Stomach (tissue), 4 donors: Measurements from ENCODE around the gene HIP1.

Experiments
- EP300 ChIP-seq: sonication (generic); formaldehyde crosslinking; IDR thresholded peaks from one replicate; pipeline ENCODE4 v1.6.1; 2017; ENCODE audit warnings: antibody characterized with exemption
- POLR2A ChIP-seq, 4 donors: fragments of 450-650 bp; IDR thresholded peaks; one replicate each; pipeline ENCODE4 v1.6.1; 2016; ENCODE audit warnings: antibody characterized with exemption in 4 of 4, control low read depth in 2 of 4, mild to moderate bottlenecking in 1 of 4, moderate library complexity in 1 of 4
- POLR2AphosphoS5 ChIP-seq, 3 donors: sonication (generic); formaldehyde crosslinking; IDR thresholded peaks; one replicate each; pipeline ENCODE4 v1.6.1; 2016; ENCODE audit warnings: antibody characterized with exemption in 3 of 3
- TF ChIP-seq, protein P1 (sequence below), 7 experiments: fragments of 450-650 bp in 4 of 7; fragments of 200-600 bp in 3 of 7; sonication (generic) in 3 of 7; IDR thresholded peaks; one replicate each; pipeline ENCODE4 v1.5.1; 2016 to 2019; ENCODE audit warnings: antibody characterized with exemption in 7 of 7, control low read depth in 2 of 7, mild to moderate bottlenecking in 1 of 7

- TF ChIP-seq, protein P1, sequence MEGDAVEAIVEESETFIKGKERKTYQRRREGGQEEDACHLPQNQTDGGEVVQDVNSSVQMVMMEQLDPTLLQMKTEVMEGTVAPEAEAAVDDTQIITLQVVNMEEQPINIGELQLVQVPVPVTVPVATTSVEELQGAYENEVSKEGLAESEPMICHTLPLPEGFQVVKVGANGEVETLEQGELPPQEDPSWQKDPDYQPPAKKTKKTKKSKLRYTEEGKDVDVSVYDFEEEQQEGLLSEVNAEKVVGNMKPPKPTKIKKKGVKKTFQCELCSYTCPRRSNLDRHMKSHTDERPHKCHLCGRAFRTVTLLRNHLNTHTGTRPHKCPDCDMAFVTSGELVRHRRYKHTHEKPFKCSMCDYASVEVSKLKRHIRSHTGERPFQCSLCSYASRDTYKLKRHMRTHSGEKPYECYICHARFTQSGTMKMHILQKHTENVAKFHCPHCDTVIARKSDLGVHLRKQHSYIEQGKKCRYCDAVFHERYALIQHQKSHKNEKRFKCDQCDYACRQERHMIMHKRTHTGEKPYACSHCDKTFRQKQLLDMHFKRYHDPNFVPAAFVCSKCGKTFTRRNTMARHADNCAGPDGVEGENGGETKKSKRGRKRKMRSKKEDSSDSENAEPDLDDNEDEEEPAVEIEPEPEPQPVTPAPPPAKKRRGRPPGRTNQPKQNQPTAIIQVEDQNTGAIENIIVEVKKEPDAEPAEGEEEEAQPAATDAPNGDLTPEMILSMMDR (IDR thresholded peaks at IDR 0.05), result no peak
- TF ChIP-seq EP300 (no peak), POLR2A (IDR thresholded peaks at IDR 0.05) (no peak), POLR2AphosphoS5 (IDR thresholded peaks at IDR 0.05) (peak in 2 of 3 donors; percentile 43 to 78)
Measured at GRCh38 chr7:75727881-75728593, 10.7 kb downstream of the HIP1 start.
